Smooth muscle cell (in vitro differentiated cells): ENCODE measurements around the gene TTLL1. TPM values are rescaled to one million over a fixed set of nuclear protein-coding genes. Genes with fewer than 3 reads are reported as not detected.

Experiments
- DNase-seq: peaks from one replicate; lab custom pipeline; 2025; ENCODE audit not compliant: unreplicated experiment; lab: John Stamatoyannopoulos, UW
- H2AFZ ChIP-seq: fragments of 200-600 bp; sonication (generic); 2 replicates; pipeline ENCODE4 v1.6.0; 2016; ENCODE audit warnings: antibody characterized with exemption, low read depth, mild to moderate bottlenecking
- H3F3A ChIP-seq: fragments of 200-600 bp; sonication (generic); 2 replicates; pipeline ENCODE4 v1.6.0; 2017; ENCODE audit warnings: antibody characterized with exemption, low read depth
- H3K27ac ChIP-seq: fragments of 200-600 bp; sonication (generic); 2 replicates; pipeline ENCODE4 v1.5.1; 2016; ENCODE audit warnings: low read depth, mild to moderate bottlenecking
- H3K27me3 ChIP-seq: fragments of 200-600 bp; sonication (generic); 2 replicates; pipeline ENCODE4 v1.6.1; 2016; ENCODE audit warnings: low read depth, mild to moderate bottlenecking
- H3K36me3 ChIP-seq: fragments of 200-600 bp; sonication (generic); 2 replicates; pipeline ENCODE4 v1.5.1; 2016; ENCODE audit warnings: low read depth
- H3K4me1 ChIP-seq: fragments of 200-600 bp; sonication (generic); 2 replicates; pipeline ENCODE4 v1.5.1; 2016; ENCODE audit warnings: low read depth
- H3K4me2 ChIP-seq: fragments of 200-600 bp; sonication (generic); 2 replicates; pipeline ENCODE4 v1.6.0; 2016; ENCODE audit warnings: mild to moderate bottlenecking
- H3K4me3 ChIP-seq: fragments of 200-600 bp; sonication (generic); 2 replicates; pipeline ENCODE4 v1.5.1; 2016; ENCODE audit warnings: mild to moderate bottlenecking
- H3K79me2 ChIP-seq: fragments of 200-600 bp; sonication (generic); 2 replicates; pipeline ENCODE4 v1.6.0; 2016; ENCODE audit warnings: low read depth, mild to moderate bottlenecking
- H3K9ac ChIP-seq: fragments of 200-600 bp; sonication (generic); 2 replicates; pipeline ENCODE4 v1.6.0; 2016; ENCODE audit warnings: low read depth
- H3K9me3 ChIP-seq: fragments of 200-600 bp; sonication (generic); replicated peaks from 2 replicates; pipeline ENCODE4 v1.5.1; 2016; ENCODE audit warnings: low read depth
- H4K20me1 ChIP-seq: fragments of 200-600 bp; sonication (generic); 2 replicates; pipeline ENCODE4 v1.6.0; 2016; ENCODE audit warnings: low read depth
- CTCF ChIP-seq: fragments of 200-600 bp; sonication (generic); IDR thresholded peaks from 2 replicates; pipeline ENCODE4 v1.5.1; 2017; ENCODE audit warnings: borderline replicate concordance, mild to moderate bottlenecking, antibody characterized with exemption; ENCODE audit not compliant: insufficient read depth, poor library complexity, severe bottlenecking
- WGBS: methylation state at CpG from one replicate; pipeline ENCODE4 v1.1.7; 2016; ENCODE audit warnings: low lambda C conversion rate; 5-methylcytosine and 5-hydroxymethylcytosine counted together
- polyA plus RNA-seq: library from polyadenylated mRNA; unstranded; fragments of >200 nt; fragmentation: Nextera tagmentation; extraction: Ambion mirVana; gene quantifications from 2 replicates; pipeline ENCODE4 v1.2.1, GENCODE V29; 2016
- total RNA-seq: library from RNA; depleted of rRNA; stranded (reverse); fragments of >200 nt; gene quantifications from 2 replicates; pipeline ENCODE4 v1.2.3, GENCODE V29; 2014

TTLL1 gene
- total and polyA plus RNA-seq, 2 experiments from 2014 or later: 12.7 to 17.7 TPM

DNA sequence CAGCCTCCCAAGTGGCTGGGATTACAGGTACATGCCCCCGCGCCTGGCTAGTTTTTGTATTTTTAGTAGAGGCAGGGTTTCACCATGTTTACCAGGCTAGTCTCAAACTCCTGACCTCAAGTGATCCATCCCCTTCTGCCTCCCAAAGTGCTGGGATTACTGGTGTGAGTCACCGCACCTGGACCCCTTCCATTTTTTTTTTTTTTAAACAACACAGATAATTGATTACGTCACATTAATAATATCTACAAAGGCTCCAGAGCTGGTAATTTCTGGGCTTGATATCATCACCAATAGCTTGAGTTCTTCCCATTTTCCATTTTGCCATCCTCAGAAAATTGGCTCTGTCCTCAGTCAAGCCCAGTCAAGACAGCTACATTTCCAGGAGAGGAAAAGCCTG lies 7.2 kb downstream of the TTLL1 start:
- Histone ChIP-seq H4K20me1 (no peaks in the 10 kb centered on the region), H3K9ac (no peak overlapping the region), H3K4me1 (no peaks in the 10 kb centered on the region), H3F3A (no peaks in the 10 kb centered on the region), H3K4me2 (no peak overlapping the region), H3K79me2 (no peaks in the 10 kb centered on the region), H3K36me3 (no peaks in the 10 kb centered on the region), H3K27me3 (no peaks in the 10 kb centered on the region), H3K9me3 (no peaks in the 10 kb centered on the region), H2AFZ (no peak overlapping the region), H3K4me3 (no peak overlapping the region), H3K27ac (no peak overlapping the region)
- TF ChIP-seq CTCF: no peak
- DNase-seq: no peak
- WGBS: 100% methylated on average over 4 of the region's 4 CpGs

- Histone ChIP-seq H3K4me3 (no peak overlapping the region), H3K27me3 (no peaks in the 10 kb centered on the region), H3K36me3 (no peaks in the 10 kb centered on the region), H3K4me2 (no peak overlapping the region), H3K9me3 (no peaks in the 10 kb centered on the region), H2AFZ (no peak overlapping the region), H3K79me2 (no peaks in the 10 kb centered on the region), H3F3A (no peaks in the 10 kb centered on the region), H4K20me1 (no peaks in the 10 kb centered on the region), H3K9ac (no peak overlapping the region), H3K27ac (no peak overlapping the region), H3K4me1 (no peaks in the 10 kb centered on the region)
- TF ChIP-seq CTCF: no peak
- WGBS: 92% methylated on average over 1 of the region's 2 CpGs
- no peak for DNase-seq
Observed at GRCh38 chr22:43080616-43081015, 8.6 kb downstream of the TTLL1 start.

DNA sequence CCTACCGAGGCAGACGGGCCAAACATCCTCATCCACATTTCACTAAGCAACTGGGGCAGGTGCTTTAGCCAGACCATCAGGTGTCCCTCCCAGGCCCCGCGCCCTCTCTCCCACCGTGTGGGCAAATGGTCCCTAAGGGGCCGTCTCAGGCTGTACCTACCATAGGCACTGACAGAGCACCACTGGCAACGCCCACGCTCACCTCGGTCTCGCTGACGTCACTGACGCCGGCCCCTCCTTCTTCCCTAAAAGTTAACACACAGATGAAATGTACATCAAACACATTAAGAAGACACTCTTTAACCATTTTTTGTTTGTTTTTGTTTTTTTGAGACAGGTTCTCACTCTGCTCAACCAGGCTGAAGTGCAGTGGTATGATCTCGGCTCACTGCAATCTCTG lies 9.4 kb downstream of the TTLL1 start:
- Histone ChIP-seq H2AFZ (no peak overlapping the region), H3K27me3 (no peaks in the 10 kb centered on the region), H3K36me3 (no peaks in the 10 kb centered on the region), H3K9me3 (no peaks in the 10 kb centered on the region), H3K79me2 (no peaks in the 10 kb centered on the region), H3F3A (no peaks in the 10 kb centered on the region), H3K9ac (no peak overlapping the region), H4K20me1 (no peaks in the 10 kb centered on the region), H3K4me1 (no peaks in the 10 kb centered on the region), H3K4me3 (no peak overlapping the region), H3K4me2 (no peak overlapping the region), H3K27ac (no peak overlapping the region)
- DNase-seq: no peak
- TF ChIP-seq CTCF: no peak
- 90% methylated on average over 14 of the region's 14 CpGs for WGBS

DNA sequence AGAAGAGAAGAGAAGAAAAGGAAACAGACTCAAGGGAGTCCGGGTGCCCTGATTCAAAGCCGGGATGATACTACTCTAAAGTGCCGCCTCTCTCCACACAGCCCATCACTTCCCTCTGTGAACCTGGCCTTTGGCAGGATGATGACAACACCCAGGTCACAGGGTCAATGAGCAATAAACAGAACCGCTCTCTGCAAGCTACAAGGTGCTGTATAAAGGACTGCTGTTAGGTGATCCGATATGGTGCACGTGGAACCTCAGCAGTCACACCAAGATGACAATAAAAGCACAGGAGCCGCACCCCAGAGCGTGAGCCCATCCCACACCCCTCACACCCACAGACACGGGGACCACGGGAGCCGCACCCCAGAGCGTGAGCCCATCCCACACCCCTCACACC lies 10.7 kb downstream of the TTLL1 start:
- no peaks in the 10 kb centered on the region for H3K4me1 ChIP-seq
- H3K27ac ChIP-seq: no peak overlapping the region
- 94% methylated on average over 12 of the region's 12 CpGs for WGBS
- no peaks in the 10 kb centered on the region for H4K20me1 ChIP-seq
- no peak for TF ChIP-seq CTCF
- H3K27me3 ChIP-seq: no peaks in the 10 kb centered on the region
- no peaks in the 10 kb centered on the region for H3K79me2 ChIP-seq
- no peak overlapping the region for H3K4me3 ChIP-seq
- no peak overlapping the region for H2AFZ ChIP-seq
- DNase-seq: no peak
- H3K9me3 ChIP-seq: no peaks in the 10 kb centered on the region
- no peak overlapping the region for H3K9ac ChIP-seq
- H3K36me3 ChIP-seq: no peaks in the 10 kb centered on the region
- no peaks in the 10 kb centered on the region for H3F3A ChIP-seq
- H3K4me2 ChIP-seq: no peak overlapping the region
